NCI-H2196 (cell line): ENCODE data around the gene GDF10.

ENCODE experiments used
- DNase-seq: peaks from one replicate; lab custom pipeline; 2025; ENCODE audit not compliant: unreplicated experiment; lab: John Stamatoyannopoulos, UW

The GDF10 gene

GRCh38 chr10:47350671-47351640 lies 51.0 kb downstream of the GDF10 start:
- no peak for DNase-seq

- no peak for DNase-seq
Observed at GRCh38 chr10:47351899-47352815, 52.2 kb downstream of the GDF10 start.

GRCh38 chr10:47353351-47353750 lies 53.4 kb downstream of the GDF10 start:
- no peak for DNase-seq

- DNase-seq, result no peak
Observed at GRCh38 chr10:47354165-47354564, 54.2 kb downstream of the GDF10 start.

GRCh38 chr10:47354900-47355299 lies 54.9 kb downstream of the GDF10 start:
- DNase-seq, result no peak

GRCh38 chr10:47356708-47357107 lies 56.7 kb downstream of the GDF10 start:
- DNase-seq, result no peak

GRCh38 chr10:47357131-47357582 lies 57.2 kb downstream of the GDF10 start:
- DNase-seq, result no peak

DNA sequence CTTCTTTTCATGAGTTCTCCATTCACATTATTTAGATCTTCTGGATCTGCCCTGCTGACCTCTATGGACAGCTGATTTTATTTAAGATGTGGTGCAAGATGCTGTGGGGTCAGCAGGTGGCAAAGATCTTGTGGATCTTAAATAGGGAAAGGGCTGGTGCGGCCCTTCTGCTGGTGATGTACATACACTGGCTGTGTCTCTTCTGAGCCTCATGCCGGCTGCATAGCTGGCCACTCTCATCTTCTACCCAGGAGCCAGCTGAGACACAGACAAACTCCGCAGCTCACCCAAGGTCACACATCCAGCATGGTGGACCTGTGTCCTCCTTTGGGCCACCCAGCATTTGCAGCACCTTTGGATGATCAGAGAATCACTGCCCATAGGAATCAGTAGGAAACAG lies 57.9 kb downstream of the GDF10 start:
- no peak for DNase-seq

DNA sequence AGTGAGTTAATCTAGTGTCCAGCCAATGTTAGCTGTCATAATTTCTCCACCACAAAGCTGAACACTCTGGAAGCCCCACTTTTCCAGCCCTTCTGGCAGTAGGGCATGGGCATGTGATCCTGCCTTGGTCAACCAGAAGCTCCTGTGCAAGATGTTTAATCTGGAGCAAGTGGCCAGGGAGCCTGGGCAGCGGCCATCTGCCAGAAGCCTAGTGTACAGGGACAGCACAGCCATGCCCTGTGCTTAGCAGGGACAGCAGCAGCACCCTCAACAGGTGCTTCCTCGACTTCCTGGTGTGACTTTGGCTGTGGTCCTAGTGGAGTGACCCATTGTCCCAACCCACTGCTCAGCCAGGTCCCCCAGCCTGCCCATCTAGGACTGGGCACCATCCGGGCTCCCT lies 58.5 kb downstream of the GDF10 start:
- DNase-seq, result no peak

DNA sequence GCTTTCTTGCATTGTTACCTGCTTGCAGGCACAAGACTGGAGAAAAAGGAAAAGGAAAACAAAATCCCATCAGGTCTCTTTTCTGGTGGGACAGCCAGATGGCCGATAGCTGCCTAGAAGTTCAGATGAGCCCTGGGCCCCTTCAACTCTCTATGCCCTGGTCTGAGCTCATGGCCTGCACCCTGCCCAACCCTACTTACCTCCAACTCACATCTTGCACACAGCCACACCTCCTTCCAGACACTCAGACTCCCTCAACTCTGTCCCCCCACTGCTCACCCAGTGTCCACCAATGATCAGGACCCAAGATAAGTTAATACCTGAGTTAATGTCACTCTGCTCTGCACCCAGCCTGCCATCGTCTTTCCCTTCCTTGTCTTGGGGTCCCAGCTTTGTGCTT lies 59.1 kb downstream of the GDF10 start:
- DNase-seq, result no peak

DNA sequence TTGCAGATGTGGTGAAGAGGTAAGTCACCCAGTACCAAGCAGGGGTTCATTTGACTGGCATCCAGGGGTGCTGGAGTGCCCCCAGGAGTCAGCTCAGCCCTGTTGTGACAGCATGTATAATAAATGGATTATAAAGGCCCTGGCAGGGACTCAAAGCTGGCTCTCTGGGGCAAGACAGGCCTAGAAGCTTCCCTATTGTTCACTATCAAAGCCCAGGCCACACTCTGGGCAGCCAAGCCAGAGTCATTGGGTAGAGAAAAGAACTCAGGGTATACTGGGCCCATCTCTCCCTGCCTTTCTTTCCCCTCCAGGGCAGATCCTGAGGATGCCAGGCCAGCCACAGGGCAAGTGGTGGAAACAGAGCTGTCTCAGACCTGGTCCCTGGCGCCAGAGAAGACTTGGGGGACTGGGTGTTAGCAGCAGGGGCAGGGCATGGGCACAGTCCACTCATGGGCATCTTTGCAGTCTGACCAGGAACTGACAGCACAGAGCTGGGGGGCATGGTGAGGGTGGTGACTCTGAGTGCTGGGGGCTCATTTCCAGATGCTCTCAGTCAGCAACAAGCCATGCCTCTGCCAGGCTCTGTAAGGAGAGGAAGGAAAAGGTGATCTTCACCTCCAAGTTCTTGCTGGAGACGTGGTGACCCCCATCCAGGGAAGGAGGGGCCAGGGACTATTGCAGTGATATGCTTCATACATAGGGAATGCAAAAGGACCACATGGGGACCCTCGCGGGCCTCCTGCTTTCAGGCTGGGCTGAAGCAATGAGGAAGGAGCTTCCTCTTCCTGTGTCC lies 59.8 kb downstream of the GDF10 start:
- no peak for DNase-seq

DNA sequence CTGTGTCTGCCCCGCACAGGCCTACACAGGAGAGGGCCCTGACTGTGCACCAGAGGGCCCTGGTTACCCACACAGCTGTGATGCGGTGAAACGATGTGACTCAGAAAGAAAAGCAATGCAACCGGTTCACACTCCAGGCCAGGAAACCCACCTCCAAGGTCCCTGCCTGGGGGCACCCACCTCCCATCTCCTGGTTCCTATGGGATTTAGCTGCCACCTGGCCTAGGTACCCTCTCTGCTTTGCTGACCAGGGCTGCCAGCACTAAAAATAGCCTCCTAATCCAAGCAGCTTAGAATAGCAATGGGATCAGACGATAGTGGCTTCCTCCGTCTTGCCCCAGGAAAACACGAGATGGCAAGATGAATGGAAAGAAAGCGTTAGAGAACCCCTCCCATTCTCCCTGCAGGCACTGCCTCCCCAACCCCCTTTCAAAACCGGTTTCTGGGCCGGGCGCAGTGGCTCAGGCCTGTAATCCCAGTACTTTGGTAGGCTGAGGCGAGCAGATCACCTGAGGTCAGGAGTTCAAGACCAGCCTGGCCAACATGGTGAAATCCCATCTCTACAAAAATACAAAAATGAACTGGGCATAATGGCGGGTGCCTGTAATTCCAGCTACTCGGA lies 60.5 kb downstream of the GDF10 start:
- DNase-seq, result no peak

DNA sequence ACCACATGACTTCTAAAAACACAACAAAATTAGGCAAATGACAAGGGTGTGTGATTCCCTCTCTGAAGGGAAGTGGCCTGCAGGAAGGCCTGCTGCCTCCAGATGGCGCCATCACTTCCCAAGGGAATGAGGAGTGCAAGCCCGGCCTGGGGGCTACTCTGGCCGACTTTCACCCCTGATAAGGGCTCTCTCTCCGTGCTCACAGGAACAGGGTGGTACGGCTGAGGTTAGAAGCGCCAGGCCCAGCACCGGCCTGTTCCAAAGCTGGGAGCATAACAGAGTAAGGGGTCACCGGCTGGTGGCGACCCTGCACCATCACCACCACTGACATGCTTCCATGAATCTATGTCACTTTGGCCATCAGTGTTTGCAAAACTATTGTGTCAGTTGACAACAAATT lies 61.3 kb downstream of the GDF10 start:
- peak; percentile 21 for DNase-seq

DNA sequence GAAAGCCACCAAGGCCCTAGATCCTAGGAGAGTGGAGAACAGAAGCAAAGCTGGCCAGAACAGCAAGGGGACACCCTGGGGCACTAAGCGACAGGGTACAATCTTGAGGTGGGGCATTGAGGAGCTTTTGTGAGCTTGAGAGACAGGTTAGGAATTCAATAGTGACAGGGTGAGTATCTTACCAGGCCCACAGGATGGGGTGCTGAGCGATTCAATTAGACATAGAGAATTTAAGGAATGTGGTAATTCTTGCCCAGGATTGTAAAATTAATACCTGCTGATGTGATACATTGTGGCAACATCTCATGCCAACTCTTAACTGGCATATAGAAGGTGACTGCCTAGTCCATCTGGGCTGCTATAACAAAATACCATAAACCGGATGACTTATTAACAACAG lies 62.2 kb downstream of the GDF10 start:
- no peak for DNase-seq
